HG03439 (cell line): Measurements from ENCODE around the gene PIK3R6.

Source experiments
- ATAC-seq: cut with Tn5 transposase; IDR thresholded peaks from one replicate; pipeline ENCODE4 v1.9.1; 2021; ENCODE audit warnings: mild to moderate bottlenecking, moderate library complexity; ENCODE audit not compliant: unreplicated experiment

Gene PIK3R6

GRCh38 chr17:8855477-8856204, 11.8 kb downstream of the PIK3R6 start:
- no peak for ATAC-seq

- ATAC-seq: no peak
These were observed 15.9 kb downstream of the PIK3R6 start for GRCh38 chr17:8851600-8851999.

GRCh38 chr17:8849311-8850041, 18.0 kb downstream of the PIK3R6 start:
- no peak for ATAC-seq

GRCh38 chr17:8847891-8848290, 19.6 kb downstream of the PIK3R6 start:
- no peak for ATAC-seq

GRCh38 chr17:8846768-8847211, 20.7 kb downstream of the PIK3R6 start:
- no peak for ATAC-seq

- ATAC-seq: no peak
These were observed 22.9 kb downstream of the PIK3R6 start for GRCh38 chr17:8844229-8845218.

GRCh38 chr17:8843344-8843743, 24.1 kb downstream of the PIK3R6 start:
- no peak for ATAC-seq

GRCh38 chr17:8841844-8842243, 25.6 kb downstream of the PIK3R6 start:
- ATAC-seq: no peak

GRCh38 chr17:8839410-8839935, 28.0 kb downstream of the PIK3R6 start:
- ATAC-seq: no peak

- no peak for ATAC-seq
These were observed 28.9 kb downstream of the PIK3R6 start for GRCh38 chr17:8838551-8839095.

- no peak for ATAC-seq
These were observed 29.9 kb downstream of the PIK3R6 start for GRCh38 chr17:8837563-8838075.

GRCh38 chr17:8836821-8837562, 30.5 kb downstream of the PIK3R6 start:
- no peak for ATAC-seq

GRCh38 chr17:8835631-8836364, 31.7 kb downstream of the PIK3R6 start:
- ATAC-seq: no peak

GRCh38 chr17:8835106-8835505, 32.4 kb downstream of the PIK3R6 start:
- no peak for ATAC-seq

- ATAC-seq: no peak
These were observed 34.6 kb downstream of the PIK3R6 start for GRCh38 chr17:8832711-8833352.

- no peak for ATAC-seq
These were observed 36.1 kb downstream of the PIK3R6 start for GRCh38 chr17:8831234-8831849.

GRCh38 chr17:8830141-8830540, 37.3 kb downstream of the PIK3R6 start:
- ATAC-seq: no peak
